NOMO-1 treated with DMSO at 0.1 percent for 48 hours (cell line): ENCODE data around the gene FOXB2.

ENCODE experiments used
- DNase-seq: peaks from one replicate; lab custom pipeline; 2025; ENCODE audit not compliant: unreplicated experiment; lab: John Stamatoyannopoulos, UW

Gene FOXB2

DNA sequence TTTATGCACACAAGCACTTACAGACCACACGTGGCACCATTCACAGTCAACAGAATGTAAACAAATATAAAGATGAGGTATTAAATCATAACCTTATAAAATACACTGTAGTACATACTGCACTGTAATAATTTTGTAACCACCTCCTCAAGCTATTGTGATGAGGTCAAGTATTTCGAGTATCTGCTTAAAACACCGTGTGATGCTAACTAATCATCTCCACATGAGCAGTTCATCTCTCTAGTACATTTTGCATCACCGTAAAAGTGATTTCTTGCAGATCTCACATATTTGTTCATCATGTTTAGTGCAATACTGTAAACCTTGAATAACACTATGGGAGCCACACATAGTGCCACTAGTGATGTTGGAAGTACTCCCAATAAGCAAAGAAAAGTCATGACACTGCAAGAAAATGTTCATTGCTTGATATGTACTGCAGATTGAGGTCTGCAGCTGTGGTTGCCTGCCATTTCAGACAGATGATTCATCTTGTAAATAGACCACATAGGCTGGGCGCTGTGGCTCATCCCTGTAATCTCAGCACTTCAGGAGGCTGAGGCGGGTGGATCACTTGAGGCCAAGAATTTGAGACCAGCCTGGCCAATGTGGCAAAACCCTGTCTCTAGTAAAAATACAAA lies 44.3 kb downstream of the FOXB2 start:
- DNase-seq = no peak

DNA sequence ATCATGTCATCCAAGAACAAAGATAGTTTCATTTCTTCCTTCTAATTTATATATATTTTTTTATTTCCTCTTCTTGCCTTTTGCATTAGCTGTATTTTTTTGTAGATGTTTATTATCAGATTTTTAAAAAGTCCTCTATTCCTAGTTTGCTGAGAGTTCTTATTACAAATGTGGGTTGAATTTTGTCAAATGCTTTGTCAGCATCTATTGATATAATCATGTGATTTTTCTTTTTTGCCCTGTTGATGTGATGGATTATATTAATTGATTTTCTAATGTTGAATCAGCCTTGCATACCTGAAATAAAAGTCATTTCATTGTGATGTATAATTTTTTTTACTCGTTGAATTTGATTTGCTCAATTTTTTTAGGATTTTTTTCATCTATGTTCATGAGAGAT lies 46.9 kb downstream of the FOXB2 start:
- DNase-seq = no peak
